Measurements from ENCODE around the gene CDH18. TPM values are rescaled to one million over a fixed set of nuclear protein-coding genes. Genes with fewer than 3 reads are reported as not detected.
A peak's percentile ranks its signal among the peaks of the same experiment; 100 is the strongest.

The CDH18 gene
- total RNA-seq, 1 experiment from 2014 or later: 0.15 TPM

GRCh38 chr5:19770396-19770795 lies 217.6 kb downstream of the CDH18 start:
- H4K20me1 ChIP-seq (ENCODE audit: low read length): no peaks in the 10 kb centered on the region
- H3F3A ChIP-seq (ENCODE audit: low read length, unreplicated experiment): no peaks in the 10 kb centered on the region
- DNase-seq: no peak
- no peaks in the 10 kb centered on the region for H3K27me3 ChIP-seq (ENCODE audit: low read length)
- no peaks in the 10 kb centered on the region for H3K36me3 ChIP-seq (ENCODE audit: low read depth, low read length)
- no TSS peak for BruUV-seq (replicated peaks)
- no peak for ATAC-seq
- H3K4me2 ChIP-seq (ENCODE audit: low read length): no peak overlapping the region
- H3K9me2 ChIP-seq (replicated peaks; ENCODE audit: low read length): no peaks in the 10 kb centered on the region
- POLR2A ChIA-PET (ENCODE audit: unreplicated experiment): no interaction called here
- TF ChIP-seq CTCF (conservative IDR thresholded peaks at IDR 0.05; ENCODE audit: low read depth, low read length) (no peak), EZH2 (IDR thresholded peaks at IDR 0.05; ENCODE audit: low read length, unreplicated experiment) (no peak), EZH2phosphoT487 (IDR thresholded peaks at IDR 0.05; ENCODE audit: borderline replicate concordance, low read length) (no peak)
- no peak overlapping the region for H3K9ac ChIP-seq (ENCODE audit: low read length)
- intact Hi-C loops (cut with micrococcal nuclease): no loop called here
- H3K4me3 ChIP-seq (ENCODE audit: low read length): no peak overlapping the region
- peaks cover 8% of the 10 kb centered on the region for H3K4me1 ChIP-seq (ENCODE audit: insufficient read depth, low read length)
- no peaks in the 10 kb centered on the region for H3K79me2 ChIP-seq (ENCODE audit: low read length)
- H3K27ac ChIP-seq (ENCODE audit: low read length): no peak overlapping the region
- H2AFZ ChIP-seq (ENCODE audit: low read length): no peak overlapping the region
- CTCF ChIA-PET: no interaction called here
- H3K9me3 ChIP-seq (ENCODE audit: low read length): no peaks in the 10 kb centered on the region

- no TSS peak for BruUV-seq (replicated peaks)
- ChIA-PET POLR2A (ENCODE audit: unreplicated experiment) (no interaction called here), CTCF (no interaction called here)
- H3K4me2 ChIP-seq (ENCODE audit: low read length): no peak overlapping the region
- peaks cover 8% of the 10 kb centered on the region for H3K4me1 ChIP-seq (ENCODE audit: insufficient read depth, low read length)
- no peaks in the 10 kb centered on the region for H3K36me3 ChIP-seq (ENCODE audit: low read depth, low read length)
- H3K79me2 ChIP-seq (ENCODE audit: low read length): no peaks in the 10 kb centered on the region
- no peak overlapping the region for H3K4me3 ChIP-seq (ENCODE audit: low read length)
- no peak overlapping the region for H3K27ac ChIP-seq (ENCODE audit: low read length)
- no peaks in the 10 kb centered on the region for H3K9me2 ChIP-seq (replicated peaks; ENCODE audit: low read length)
- H3F3A ChIP-seq (ENCODE audit: low read length, unreplicated experiment): no peaks in the 10 kb centered on the region
- H2AFZ ChIP-seq (ENCODE audit: low read length): no peak overlapping the region
- H3K27me3 ChIP-seq (ENCODE audit: low read length): no peaks in the 10 kb centered on the region
- H4K20me1 ChIP-seq (ENCODE audit: low read length): no peaks in the 10 kb centered on the region
- DNase-seq (peak; percentile 37), ATAC-seq (peak; percentile 58)
- H3K9me3 ChIP-seq (ENCODE audit: low read length): no peaks in the 10 kb centered on the region
- H3K9ac ChIP-seq (ENCODE audit: low read length): no peak overlapping the region
- intact Hi-C loops (cut with micrococcal nuclease): no loop called here
- no peak for TF ChIP-seq EZH2 (IDR thresholded peaks at IDR 0.05; ENCODE audit: low read length, unreplicated experiment)
Measured at GRCh38 chr5:19767987-19768386, 220.0 kb downstream of the CDH18 start.

- Histone ChIP-seq H3K27ac (ENCODE audit: low read length) (no peak overlapping the region), H4K20me1 (ENCODE audit: low read length) (no peaks in the 10 kb centered on the region), H3F3A (ENCODE audit: low read length, unreplicated experiment) (no peaks in the 10 kb centered on the region), H3K27me3 (ENCODE audit: low read length) (no peaks in the 10 kb centered on the region), H3K4me2 (ENCODE audit: low read length) (no peak overlapping the region), H3K9me3 (ENCODE audit: low read length) (no peaks in the 10 kb centered on the region), H3K9me2 (replicated peaks; ENCODE audit: low read length) (no peaks in the 10 kb centered on the region), H3K4me1 (ENCODE audit: insufficient read depth, low read length) (no peaks in the 10 kb centered on the region), H3K79me2 (ENCODE audit: low read length) (no peaks in the 10 kb centered on the region), H3K9ac (ENCODE audit: low read length) (no peak overlapping the region), H3K36me3 (ENCODE audit: low read depth, low read length) (no peaks in the 10 kb centered on the region), H3K4me3 (ENCODE audit: low read length) (no peak overlapping the region), H2AFZ (ENCODE audit: low read length) (no peak overlapping the region)
- ATAC-seq (no peak), DNase-seq (no peak)
- ChIA-PET CTCF (no interaction called here), POLR2A (ENCODE audit: unreplicated experiment) (no interaction called here)
- intact Hi-C loops (cut with micrococcal nuclease): no loop called here
- BruUV-seq (replicated peaks): no TSS peak
- TF ChIP-seq CTCF (conservative IDR thresholded peaks at IDR 0.05; ENCODE audit: low read depth, low read length) (no peak), EZH2phosphoT487 (IDR thresholded peaks at IDR 0.05; ENCODE audit: borderline replicate concordance, low read length) (no peak), EZH2 (IDR thresholded peaks at IDR 0.05; ENCODE audit: low read length, unreplicated experiment) (no peak)
Measured at GRCh38 chr5:19753579-19753978, 234.4 kb downstream of the CDH18 start.
